ENCODE data around the gene SLC6A3. TPM values are rescaled to one million over a fixed set of nuclear protein-coding genes. Genes with fewer than 3 reads are reported as not detected.

The SLC6A3 gene
- total and polyA plus RNA-seq, 2 experiments from 2014 or later = not detected

GRCh38 chr5:1409381-1410110, 35.7 kb downstream of the SLC6A3 start:
- H3K27me3 ChIP-seq (replicated peaks; ENCODE audit: insufficient read depth) = peaks cover 19% of the 10 kb centered on the region
- H3K79me2 ChIP-seq (ENCODE audit: insufficient read depth) = no peaks in the 10 kb centered on the region
- no peak overlapping the region for H3K27ac ChIP-seq
- H3F3A ChIP-seq (ENCODE audit: insufficient read depth) = no peaks in the 10 kb centered on the region
- WGBS, 2 experiments (ENCODE audit: low coverage in 1 of 2, low lambda C conversion rate in 2 of 2, missing lambda C conversion rate in 2 of 2) = 47% methylated on average over 33 of the region's 33 CpGs
- H3K9me2 ChIP-seq (ENCODE audit: insufficient read depth) = no peaks in the 10 kb centered on the region
- H3K4me1 ChIP-seq (ENCODE audit: insufficient read depth) = no peaks in the 10 kb centered on the region
- TF ChIP-seq EZH2phosphoT487 (IDR thresholded peaks at IDR 0.05; ENCODE audit: insufficient read depth, low read depth) = no peak
- TF ChIP-seq EZH2 (IDR thresholded peaks at IDR 0.05; ENCODE audit: insufficient read depth, poor library complexity, severe bottlenecking) = no peak
- H2AFZ ChIP-seq = no peak overlapping the region
- H3K9me3 ChIP-seq (ENCODE audit: low read depth) = no peaks in the 10 kb centered on the region
- DNase-seq = peak; percentile 52
- H4K20me1 ChIP-seq (ENCODE audit: insufficient read depth) = no peaks in the 10 kb centered on the region
- H3K36me3 ChIP-seq (ENCODE audit: low read depth) = no peaks in the 10 kb centered on the region
- H3K9ac ChIP-seq = no peak overlapping the region
- in situ Hi-C loops (cut with MboI) = no loop called here
- H3K4me3 ChIP-seq = no peak overlapping the region
- no peak overlapping the region for H3K4me2 ChIP-seq (ENCODE audit: unreplicated experiment)

DNA sequence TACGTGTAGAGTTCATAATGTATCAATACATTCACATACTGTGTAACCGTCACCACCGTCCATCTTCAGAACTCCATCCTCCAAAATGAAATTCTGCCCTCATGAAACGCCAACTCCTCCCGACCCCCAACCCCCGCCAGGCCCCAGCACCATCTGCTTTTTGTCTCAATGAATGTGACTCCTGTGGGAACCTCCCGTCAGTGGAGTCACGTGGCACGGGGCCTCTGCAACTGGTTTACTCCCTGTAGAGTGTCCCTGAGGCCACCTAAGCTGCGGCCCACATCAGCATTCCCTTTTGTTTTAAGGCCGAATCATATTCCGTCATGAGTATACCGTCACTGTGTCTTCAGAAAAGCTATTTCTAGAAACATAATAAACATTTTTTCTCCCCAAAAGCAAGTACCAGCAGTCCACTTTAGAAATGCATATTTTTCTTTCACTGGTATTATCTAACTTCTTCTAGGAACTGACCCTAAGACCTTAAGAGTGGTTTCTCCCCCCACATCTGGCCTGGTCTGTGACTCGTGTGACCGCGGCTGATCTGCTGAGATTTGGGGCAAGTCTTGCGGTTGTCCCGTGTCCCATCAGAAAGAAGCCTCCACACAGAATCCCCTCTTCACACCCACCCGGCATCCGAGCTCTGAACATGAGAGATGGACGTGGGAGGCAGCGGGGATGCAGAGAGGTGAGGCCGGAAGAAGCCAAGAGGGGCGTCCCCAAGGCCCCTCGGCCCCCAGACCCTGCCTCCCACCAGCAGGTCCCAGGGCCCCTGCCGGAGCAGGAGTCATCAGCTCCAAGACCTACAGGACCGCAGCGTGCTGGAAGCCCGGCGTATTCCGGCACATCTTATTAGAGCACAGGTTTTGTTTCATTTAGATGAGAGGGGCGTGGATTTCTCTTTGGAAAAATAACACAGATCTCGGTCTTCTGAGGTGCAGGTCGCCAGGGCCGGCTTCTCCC, 38.3 kb downstream of the SLC6A3 start:
- peaks cover 22% of the 10 kb centered on the region for H3K27me3 ChIP-seq (replicated peaks; ENCODE audit: insufficient read depth)
- H3K36me3 ChIP-seq (ENCODE audit: low read depth) = no peaks in the 10 kb centered on the region
- no peaks in the 10 kb centered on the region for H3F3A ChIP-seq (ENCODE audit: insufficient read depth)
- H3K27ac ChIP-seq = no peak overlapping the region
- no peak overlapping the region for H3K4me3 ChIP-seq
- no peak overlapping the region for H2AFZ ChIP-seq
- no peaks in the 10 kb centered on the region for H3K4me1 ChIP-seq (ENCODE audit: insufficient read depth)
- H4K20me1 ChIP-seq (ENCODE audit: insufficient read depth) = no peaks in the 10 kb centered on the region
- H3K79me2 ChIP-seq (ENCODE audit: insufficient read depth) = no peaks in the 10 kb centered on the region
- no peak overlapping the region for H3K9ac ChIP-seq
- in situ Hi-C loops (cut with MboI) = no loop called here
- WGBS, 2 experiments (ENCODE audit: low coverage in 1 of 2, low lambda C conversion rate in 2 of 2, missing lambda C conversion rate in 2 of 2) = 49 to 54% methylated on average over 35 of the region's 35 CpGs
- no peak for TF ChIP-seq EZH2 (IDR thresholded peaks at IDR 0.05; ENCODE audit: insufficient read depth, poor library complexity, severe bottlenecking)
- TF ChIP-seq EZH2phosphoT487 (IDR thresholded peaks at IDR 0.05; ENCODE audit: insufficient read depth, low read depth) = no peak
- H3K4me2 ChIP-seq (ENCODE audit: unreplicated experiment) = no peak overlapping the region
- DNase-seq = no peak
- H3K9me2 ChIP-seq (ENCODE audit: insufficient read depth) = no peaks in the 10 kb centered on the region
- H3K9me3 ChIP-seq (ENCODE audit: low read depth) = no peaks in the 10 kb centered on the region

DNA sequence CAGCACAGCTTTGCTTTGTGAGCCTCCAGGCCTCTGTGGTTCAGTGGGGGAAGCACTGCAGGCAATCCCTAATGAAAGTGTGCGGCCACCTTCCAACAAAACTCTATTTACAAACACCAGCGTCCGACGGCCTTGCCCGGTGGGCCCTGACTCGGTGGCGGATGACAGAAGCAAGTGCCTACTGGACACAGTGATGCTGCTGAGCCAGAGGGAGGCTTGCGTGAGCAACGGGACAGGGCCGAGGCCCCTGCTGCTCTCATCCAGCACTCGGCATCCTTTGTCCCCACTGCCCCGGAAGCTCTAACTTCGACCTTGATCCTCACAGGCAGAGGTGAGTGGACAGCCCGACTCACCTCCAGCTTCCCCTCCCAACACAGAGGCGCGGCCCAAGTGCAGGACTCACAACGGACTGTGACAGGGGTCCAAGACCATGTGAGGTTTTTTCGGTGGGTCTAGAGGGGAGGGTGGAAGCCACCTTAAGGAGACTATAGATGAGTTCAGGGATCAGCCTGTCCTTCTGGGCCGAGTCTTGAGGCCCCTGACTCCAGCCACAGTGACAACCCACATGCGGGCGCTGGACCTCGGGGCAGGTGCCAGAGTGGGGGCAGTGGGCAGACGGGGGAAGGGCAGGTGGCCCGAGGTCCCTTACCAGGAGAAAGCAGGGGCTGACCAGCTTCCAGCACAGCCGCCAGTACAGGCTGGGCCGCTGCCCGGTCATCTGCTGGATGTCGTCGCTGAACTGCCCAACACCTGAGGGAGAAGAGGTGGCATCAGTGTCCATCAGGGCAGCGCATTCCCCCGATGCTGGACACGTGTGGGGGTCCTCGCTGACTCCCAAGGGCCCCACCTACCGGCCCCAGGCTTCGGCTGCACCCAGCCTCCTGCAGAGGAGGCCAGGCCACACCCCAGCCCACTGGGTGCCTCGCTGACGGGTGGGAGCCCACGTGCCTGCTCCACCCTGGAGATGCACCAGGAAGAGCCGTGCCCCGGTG, 39.4 kb downstream of the SLC6A3 start:
- H3K4me3 ChIP-seq = no peak overlapping the region
- H2AFZ ChIP-seq = no peak overlapping the region
- in situ Hi-C loops (cut with MboI) = no loop called here
- peaks cover 22% of the 10 kb centered on the region for H3K27me3 ChIP-seq (replicated peaks; ENCODE audit: insufficient read depth)
- H3F3A ChIP-seq (ENCODE audit: insufficient read depth) = no peaks in the 10 kb centered on the region
- no peaks in the 10 kb centered on the region for H3K4me1 ChIP-seq (ENCODE audit: insufficient read depth)
- no peaks in the 10 kb centered on the region for H3K9me3 ChIP-seq (ENCODE audit: low read depth)
- no peaks in the 10 kb centered on the region for H3K79me2 ChIP-seq (ENCODE audit: insufficient read depth)
- no peak for DNase-seq
- no peaks in the 10 kb centered on the region for H3K9me2 ChIP-seq (ENCODE audit: insufficient read depth)
- 60 to 61% methylated on average over 39 to 40 of the region's 40 CpGs for WGBS, 2 experiments (ENCODE audit: low coverage in 1 of 2, low lambda C conversion rate in 2 of 2, missing lambda C conversion rate in 2 of 2)
- no peaks in the 10 kb centered on the region for H4K20me1 ChIP-seq (ENCODE audit: insufficient read depth)
- no peak overlapping the region for H3K9ac ChIP-seq
- H3K4me2 ChIP-seq (ENCODE audit: unreplicated experiment) = no peak overlapping the region
- H3K36me3 ChIP-seq (ENCODE audit: low read depth) = no peaks in the 10 kb centered on the region
- no peak overlapping the region for H3K27ac ChIP-seq
- no peak for TF ChIP-seq EZH2 (IDR thresholded peaks at IDR 0.05; ENCODE audit: insufficient read depth, poor library complexity, severe bottlenecking)
- TF ChIP-seq EZH2phosphoT487 (IDR thresholded peaks at IDR 0.05; ENCODE audit: insufficient read depth, low read depth) = no peak

DNA sequence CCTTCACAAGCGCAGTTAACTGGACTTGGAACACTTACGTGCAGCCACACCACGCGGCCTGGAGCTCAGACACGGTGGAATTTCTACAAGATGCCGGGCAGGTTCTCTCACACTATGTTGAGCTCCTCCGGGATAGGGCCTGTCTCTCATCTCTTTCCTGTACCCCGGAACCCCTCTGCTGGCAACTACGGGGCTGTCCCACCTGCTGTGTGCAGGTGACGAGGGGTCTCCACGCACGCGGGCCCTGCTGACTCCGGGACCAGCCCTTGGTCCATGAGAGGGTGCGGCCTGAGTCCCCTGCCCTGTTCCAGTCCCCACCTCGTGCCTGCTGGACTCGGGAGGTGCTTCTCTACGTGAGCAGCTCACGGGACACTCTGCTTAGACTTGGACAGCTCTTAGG, 40.1 kb downstream of the SLC6A3 start:
- WGBS, 2 experiments (ENCODE audit: low coverage in 1 of 2, low lambda C conversion rate in 2 of 2, missing lambda C conversion rate in 2 of 2) = 54 to 59% methylated on average over 19 of the region's 19 CpGs

More for the DNA sequence above, 40.1 kb downstream of the SLC6A3 start:
- Histone ChIP-seq H3K4me3 (no peak overlapping the region), H3K27ac (no peak overlapping the region), H3K4me1 (ENCODE audit: insufficient read depth) (no peaks in the 10 kb centered on the region), H3K9ac (no peak overlapping the region), H3K36me3 (ENCODE audit: low read depth) (no peaks in the 10 kb centered on the region), H3F3A (ENCODE audit: insufficient read depth) (no peaks in the 10 kb centered on the region), H3K79me2 (ENCODE audit: insufficient read depth) (no peaks in the 10 kb centered on the region), H3K9me3 (ENCODE audit: low read depth) (no peaks in the 10 kb centered on the region), H3K4me2 (ENCODE audit: unreplicated experiment) (no peak overlapping the region), H3K27me3 (replicated peaks; ENCODE audit: insufficient read depth) (peaks cover 22% of the 10 kb centered on the region), H3K9me2 (ENCODE audit: insufficient read depth) (no peaks in the 10 kb centered on the region), H4K20me1 (ENCODE audit: insufficient read depth) (no peaks in the 10 kb centered on the region), H2AFZ (no peak overlapping the region)
- no peak for DNase-seq
- TF ChIP-seq EZH2 (IDR thresholded peaks at IDR 0.05; ENCODE audit: insufficient read depth, poor library complexity, severe bottlenecking) (no peak), EZH2phosphoT487 (IDR thresholded peaks at IDR 0.05; ENCODE audit: insufficient read depth, low read depth) (no peak)
- in situ Hi-C loops (cut with MboI) = no loop called here

All from GM23248 (cell line).